ENCODE results near the gene TPD52L2.

DNA sequence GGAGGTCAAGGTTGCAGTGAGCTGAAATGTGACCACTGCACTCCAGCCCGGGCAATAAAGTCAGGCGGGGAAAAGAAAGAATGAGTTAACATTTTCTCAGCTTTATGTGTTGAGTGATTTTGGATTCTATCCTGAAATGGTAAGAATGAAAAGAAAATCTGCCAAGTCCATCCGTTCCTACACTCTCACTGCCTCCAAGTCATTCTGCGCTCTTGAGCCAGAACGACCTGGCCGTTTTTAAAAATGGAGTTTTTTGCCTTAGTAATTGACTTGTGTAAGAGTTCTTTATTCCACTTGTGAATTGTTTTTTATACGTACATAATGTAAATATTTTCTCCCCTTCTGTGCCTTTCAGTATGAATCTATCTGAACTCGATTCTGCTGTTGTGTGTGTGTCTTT is 58.6 kb downstream of the TPD52L2 start:
- TF ChIP-seq, protein P1, sequence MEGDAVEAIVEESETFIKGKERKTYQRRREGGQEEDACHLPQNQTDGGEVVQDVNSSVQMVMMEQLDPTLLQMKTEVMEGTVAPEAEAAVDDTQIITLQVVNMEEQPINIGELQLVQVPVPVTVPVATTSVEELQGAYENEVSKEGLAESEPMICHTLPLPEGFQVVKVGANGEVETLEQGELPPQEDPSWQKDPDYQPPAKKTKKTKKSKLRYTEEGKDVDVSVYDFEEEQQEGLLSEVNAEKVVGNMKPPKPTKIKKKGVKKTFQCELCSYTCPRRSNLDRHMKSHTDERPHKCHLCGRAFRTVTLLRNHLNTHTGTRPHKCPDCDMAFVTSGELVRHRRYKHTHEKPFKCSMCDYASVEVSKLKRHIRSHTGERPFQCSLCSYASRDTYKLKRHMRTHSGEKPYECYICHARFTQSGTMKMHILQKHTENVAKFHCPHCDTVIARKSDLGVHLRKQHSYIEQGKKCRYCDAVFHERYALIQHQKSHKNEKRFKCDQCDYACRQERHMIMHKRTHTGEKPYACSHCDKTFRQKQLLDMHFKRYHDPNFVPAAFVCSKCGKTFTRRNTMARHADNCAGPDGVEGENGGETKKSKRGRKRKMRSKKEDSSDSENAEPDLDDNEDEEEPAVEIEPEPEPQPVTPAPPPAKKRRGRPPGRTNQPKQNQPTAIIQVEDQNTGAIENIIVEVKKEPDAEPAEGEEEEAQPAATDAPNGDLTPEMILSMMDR (IDR thresholded peaks at IDR 0.05; ENCODE audit: low read depth, low read length): no peak
- TF ChIP-seq, protein P2, sequence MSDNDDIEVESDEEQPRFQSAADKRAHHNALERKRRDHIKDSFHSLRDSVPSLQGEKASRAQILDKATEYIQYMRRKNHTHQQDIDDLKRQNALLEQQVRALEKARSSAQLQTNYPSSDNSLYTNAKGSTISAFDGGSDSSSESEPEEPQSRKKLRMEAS (IDR thresholded peaks at IDR 0.05; ENCODE audit: low read depth, low read length): no peak
